GM18511 (cell line): Measurements from ENCODE around the gene SH3TC2.

ENCODE experiments used
- ATAC-seq: cut with Tn5 transposase; IDR thresholded peaks from one replicate; pipeline ENCODE4 v1.9.1; 2021; ENCODE audit warnings: mild to moderate bottlenecking, moderate library complexity; ENCODE audit not compliant: unreplicated experiment

SH3TC2 gene

GRCh38 chr5:149002761-149003689, 59.8 kb downstream of the SH3TC2 start:
- ATAC-seq, result no peak

GRCh38 chr5:149002053-149002452, 60.8 kb downstream of the SH3TC2 start:
- ATAC-seq, result no peak

GRCh38 chr5:149001162-149001561, 61.7 kb downstream of the SH3TC2 start:
- no peak for ATAC-seq

- no peak for ATAC-seq
Observed at GRCh38 chr5:148999741-149000140, 63.1 kb downstream of the SH3TC2 start.

- ATAC-seq, result peak; percentile 79
Observed at GRCh38 chr5:148998174-148998797, 64.6 kb downstream of the SH3TC2 start.

- no peak for ATAC-seq
Observed at GRCh38 chr5:148996270-148996669, 66.6 kb downstream of the SH3TC2 start.

GRCh38 chr5:148995791-148996190, 67.1 kb downstream of the SH3TC2 start:
- no peak for ATAC-seq

GRCh38 chr5:148993283-148993936, 69.5 kb downstream of the SH3TC2 start:
- ATAC-seq, result no peak

GRCh38 chr5:148992265-148992664, 70.6 kb downstream of the SH3TC2 start:
- no peak for ATAC-seq

- no peak for ATAC-seq
Observed at GRCh38 chr5:148991566-148991965, 71.3 kb downstream of the SH3TC2 start.

- no peak for ATAC-seq
Observed at GRCh38 chr5:148990817-148991216, 72.0 kb downstream of the SH3TC2 start.

- no peak for ATAC-seq
Observed at GRCh38 chr5:148989567-148989966, 73.3 kb downstream of the SH3TC2 start.

GRCh38 chr5:148988328-148988727, 74.5 kb downstream of the SH3TC2 start:
- ATAC-seq, result no peak

GRCh38 chr5:148986636-148987035, 76.2 kb downstream of the SH3TC2 start:
- ATAC-seq, result no peak

- no peak for ATAC-seq
Observed at GRCh38 chr5:148984345-148984744, 78.5 kb downstream of the SH3TC2 start.

GRCh38 chr5:148981353-148981752, 81.5 kb downstream of the SH3TC2 start:
- no peak for ATAC-seq

- no peak for ATAC-seq
Observed at GRCh38 chr5:148980731-148981130, 82.1 kb downstream of the SH3TC2 start.

GRCh38 chr5:148979083-148979723, 83.7 kb downstream of the SH3TC2 start:
- ATAC-seq, result no peak

- ATAC-seq, result no peak
Observed at GRCh38 chr5:148978370-148979082, 84.3 kb downstream of the SH3TC2 start.

- ATAC-seq, result no peak
Observed at GRCh38 chr5:148976569-148977381, 86.1 kb downstream of the SH3TC2 start.
